Stimulated activated CD4-positive, alpha-beta T cell treated with anti-CD3 and anti-CD28 coated beads, Interleukin-1b, Interleukin-23, amount 100 ng/mL, for 24 hours (primary cell): ENCODE data around the gene PTOV1.
A peak's percentile ranks its signal among the peaks of the same experiment; 100 is the strongest.

ENCODE experiments used
- DNase-seq, 4 experiments: peaks; one replicate each; pipeline ENCODE4 v3.0.0-alpha.2; 2020; ENCODE audit warnings: low read depth in 4 of 4, low spot score in 1 of 4

PTOV1 gene

GRCh38 chr19:49873834-49874233 lies 22.9 kb downstream of the PTOV1 start:
- no peak for DNase-seq

GRCh38 chr19:49874503-49875157 lies 23.7 kb downstream of the PTOV1 start:
- DNase-seq = no peak

GRCh38 chr19:49875177-49875576 lies 24.2 kb downstream of the PTOV1 start:
- DNase-seq = no peak

- peak in 2 of 4 experiments; percentile 47 to 48 for DNase-seq
Measured at GRCh38 chr19:49875857-49876421, 25.0 kb downstream of the PTOV1 start.

- peak; percentile 88 to 96 (median 94) for DNase-seq
Measured at GRCh38 chr19:49876422-49877019, 25.6 kb downstream of the PTOV1 start.

GRCh38 chr19:49877020-49877878 lies 26.3 kb downstream of the PTOV1 start, which contains the start of the genes AKT1S1 and TBC1D17:
Gene AKT1S1, minus strand, starts transcription at chr19:49877355. Its CDS starts 4,060 bp downstream, at chr19:49873295.
Gene TBC1D17, plus strand, starts transcription at chr19:49877702. Its CDS starts 22 bp downstream, at chr19:49877724.
- DNase-seq = peak; percentile 92 to 98 (median 94)

- peak; percentile 95 to 100 (median 98) for DNase-seq
Measured at GRCh38 chr19:49877879-49878743, 27.2 kb downstream of the PTOV1 start.

GRCh38 chr19:49878744-49879070 lies 27.7 kb downstream of the PTOV1 start:
- no peak for DNase-seq

GRCh38 chr19:49879243-49879963 lies 28.4 kb downstream of the PTOV1 start:
- DNase-seq = no peak

GRCh38 chr19:49880162-49880869 lies 29.4 kb downstream of the PTOV1 start:
- no peak for DNase-seq

- DNase-seq = no peak
Measured at GRCh38 chr19:49881186-49881585, 30.2 kb downstream of the PTOV1 start.

- DNase-seq = no peak
Measured at GRCh38 chr19:49881672-49882394, 30.9 kb downstream of the PTOV1 start.

- no peak for DNase-seq
Measured at GRCh38 chr19:49882643-49883042, 31.7 kb downstream of the PTOV1 start.

- DNase-seq = no peak
Measured at GRCh38 chr19:49883094-49883493, 32.1 kb downstream of the PTOV1 start.

- DNase-seq = no peak
Measured at GRCh38 chr19:49884109-49884508, 33.1 kb downstream of the PTOV1 start.

- DNase-seq = no peak
Measured at GRCh38 chr19:49884760-49885159, 33.8 kb downstream of the PTOV1 start.

- DNase-seq = no peak
Measured at GRCh38 chr19:49887037-49887664, 36.2 kb downstream of the PTOV1 start.
